PC-3 (cell line): ENCODE results near the gene EMP2. TPM values are rescaled to one million over a fixed set of nuclear protein-coding genes. Genes with fewer than 3 reads are reported as not detected.

Source experiments
- ATAC-seq: fragments of 200-7000 bp; cut with Tn5 transposase; 2 replicates; pipeline ENCODE4 v1.9.1; 2020; ENCODE audit warnings: mild to moderate bottlenecking, moderate library complexity
- BruUV-seq: library from RNA; stranded (reverse); fragments of 400-500 nt; replicated peaks from 2 replicates; lab custom pipeline; 2021; lab: Mats Ljungman, UMichigan
- CTCF ChIA-PET: fragments of 300-600 bp; sonication (Branson Sonifier 250); formaldehyde crosslinking; loops from one replicate; lab custom pipeline; 2022; ENCODE audit warnings: antibody characterized with exemption; lab: Charles Lee
- POLR2A ChIA-PET: fragments of 300-600 bp; sonication (Branson Sonifier 250); formaldehyde crosslinking; loops from one replicate; lab custom pipeline; 2022; ENCODE audit warnings: antibody characterized with exemption; ENCODE audit not compliant: unreplicated experiment; lab: Charles Lee
- DNase-seq: peaks from one replicate; pipeline ENCODE4 v3.0.0-alpha.2; 2015
- H2AFZ ChIP-seq: fragments of 300-600 bp; sonication (generic); 2 replicates; pipeline ENCODE4 v1.6.0; 2016; ENCODE audit warnings: antibody characterized with exemption, low read length
- H3F3A ChIP-seq: fragments of 300-600 bp; sonication (generic); one replicate; pipeline ENCODE4 v1.6.0; 2017; ENCODE audit warnings: antibody characterized with exemption, low read length, control low read depth, mild to moderate bottlenecking; ENCODE audit not compliant: unreplicated experiment
- H3K27ac ChIP-seq: fragments of 300-600 bp; sonication (generic); 2 replicates; pipeline ENCODE4 v1.5.1; 2016; ENCODE audit warnings: mild to moderate bottlenecking, low read length
- H3K27me3 ChIP-seq: fragments of 300-600 bp; sonication (generic); 2 replicates; pipeline ENCODE4 v1.6.1; 2016; ENCODE audit warnings: low read length, mixed read lengths
- H3K36me3 ChIP-seq: fragments of 300-600 bp; sonication (generic); 2 replicates; pipeline ENCODE4 v1.6.1; 2016; ENCODE audit warnings: low read depth, mixed run types, low read length, mixed read lengths
- H3K4me1 ChIP-seq: fragments of 300-600 bp; sonication (generic); 2 replicates; pipeline ENCODE4 v1.5.1; 2016; ENCODE audit warnings: low read length; ENCODE audit not compliant: insufficient read depth
- H3K4me2 ChIP-seq: fragments of 300-600 bp; sonication (generic); 2 replicates; pipeline ENCODE4 v1.6.0; 2016; ENCODE audit warnings: low read length
- H3K4me3 ChIP-seq: fragments of 300-600 bp; sonication (generic); 2 replicates; pipeline ENCODE4 v1.5.1; 2016; ENCODE audit warnings: mild to moderate bottlenecking, low read length, mixed read lengths
- H3K79me2 ChIP-seq: fragments of 300-600 bp; sonication (generic); 2 replicates; pipeline ENCODE4 v1.6.1; 2017; ENCODE audit warnings: low read length, mixed read lengths
- H3K9ac ChIP-seq: fragments of 300-600 bp; sonication (generic); 2 replicates; pipeline ENCODE4 v1.6.0; 2016; ENCODE audit warnings: mild to moderate bottlenecking, low read length
- H3K9me2 ChIP-seq: fragments of 300-600 bp; sonication (generic); replicated peaks from 2 replicates; pipeline ENCODE4 v1.6.1; 2016; ENCODE audit warnings: mixed run types, low read length, mixed read lengths
- H3K9me3 ChIP-seq: fragments of 300-600 bp; sonication (generic); 2 replicates; pipeline ENCODE4 v1.6.1; 2016; ENCODE audit warnings: low read length, mixed read lengths
- H4K20me1 ChIP-seq: fragments of 300-600 bp; sonication (generic); 2 replicates; pipeline ENCODE4 v1.6.1; 2016; ENCODE audit warnings: low read length, mixed read lengths
- CTCF ChIP-seq: fragments of 300-600 bp; sonication (generic); conservative IDR thresholded peaks from 2 replicates; pipeline ENCODE4 v1.5.1; 2017; ENCODE audit warnings: antibody characterized with exemption, low read depth, mild to moderate bottlenecking, low read length
- EZH2 ChIP-seq: fragments of 300-600 bp; sonication (generic); IDR thresholded peaks from one replicate; pipeline ENCODE4 v1.6.1; 2017; ENCODE audit warnings: antibody characterized with exemption, mild to moderate bottlenecking, low read length; ENCODE audit not compliant: unreplicated experiment
- EZH2phosphoT487 ChIP-seq: fragments of 300-600 bp; sonication (generic); IDR thresholded peaks from 2 replicates; pipeline ENCODE4 v1.6.1; 2018; ENCODE audit warnings: mild to moderate bottlenecking, antibody characterized with exemption, low read length, borderline replicate concordance
- intact Hi-C: fragments of 100-400 bp; cut with micrococcal nuclease; formaldehyde crosslinking; loops from 2 replicates; pipeline ENCODE4 v1.9.0; 2023
- total RNA-seq: library from RNA; depleted of rRNA; stranded (reverse); fragments of >200 nt; gene quantifications from 2 replicates; pipeline ENCODE4 v1.2.3, GENCODE V29; 2014

Gene EMP2
- total RNA-seq, 1 experiment from 2014 or later, result 38.7 TPM

- no peak overlapping the region for H3K4me3 ChIP-seq
- no peak overlapping the region for H2AFZ ChIP-seq
- H3F3A ChIP-seq, result no peaks in the 10 kb centered on the region
- POLR2A ChIA-PET, result no interaction called here
- H3K4me1 ChIP-seq, result no peaks in the 10 kb centered on the region
- no peaks in the 10 kb centered on the region for H3K36me3 ChIP-seq
- no peaks in the 10 kb centered on the region for H4K20me1 ChIP-seq
- intact Hi-C loops, result no loop called here
- no peaks in the 10 kb centered on the region for H3K79me2 ChIP-seq
- H3K27ac ChIP-seq, result no peak overlapping the region
- TF ChIP-seq CTCF (no peak), EZH2phosphoT487 (no peak), EZH2 (no peak)
- DNase-seq (no peak), ATAC-seq (no peak)
- H3K4me2 ChIP-seq, result no peak overlapping the region
- BruUV-seq, result no TSS peak
- no peaks in the 10 kb centered on the region for H3K9me3 ChIP-seq
- H3K9me2 ChIP-seq, result no peaks in the 10 kb centered on the region
- CTCF ChIA-PET, result no interaction called here
- H3K27me3 ChIP-seq, result no peaks in the 10 kb centered on the region
- no peak overlapping the region for H3K9ac ChIP-seq
These were observed 77.6 kb downstream of the EMP2 start for GRCh38 chr16:10502776-10503175.

GRCh38 chr16:10501016-10501607, 79.3 kb downstream of the EMP2 start:
- no peak overlapping the region for H2AFZ ChIP-seq
- no peak overlapping the region for H3K9ac ChIP-seq
- no peaks in the 10 kb centered on the region for H3K4me1 ChIP-seq
- TF ChIP-seq CTCF, result no peak
- TF ChIP-seq EZH2, result no peak
- no peak for TF ChIP-seq EZH2phosphoT487
- ATAC-seq, result no peak
- H3K9me3 ChIP-seq, result no peaks in the 10 kb centered on the region
- no peak overlapping the region for H3K4me2 ChIP-seq
- H3K27me3 ChIP-seq, result no peaks in the 10 kb centered on the region
- no peaks in the 10 kb centered on the region for H3F3A ChIP-seq
- H3K9me2 ChIP-seq, result no peaks in the 10 kb centered on the region
- no peaks in the 10 kb centered on the region for H4K20me1 ChIP-seq
- H3K4me3 ChIP-seq, result no peak overlapping the region
- no peaks in the 10 kb centered on the region for H3K79me2 ChIP-seq
- intact Hi-C loops, result no loop called here
- no TSS peak for BruUV-seq
- H3K36me3 ChIP-seq, result no peaks in the 10 kb centered on the region
- CTCF ChIA-PET, result no interaction called here
- no peak overlapping the region for H3K27ac ChIP-seq
- POLR2A ChIA-PET, result no interaction called here
- DNase-seq, result no peak

GRCh38 chr16:10500582-10500981, 79.8 kb downstream of the EMP2 start:
- no peak overlapping the region for H3K27ac ChIP-seq
- POLR2A ChIA-PET, result no interaction called here
- no peak overlapping the region for H3K4me2 ChIP-seq
- H3K27me3 ChIP-seq, result no peaks in the 10 kb centered on the region
- H4K20me1 ChIP-seq, result no peaks in the 10 kb centered on the region
- H3K4me1 ChIP-seq, result no peaks in the 10 kb centered on the region
- no peak overlapping the region for H2AFZ ChIP-seq
- ATAC-seq, result no peak
- H3K9ac ChIP-seq, result no peak overlapping the region
- no peaks in the 10 kb centered on the region for H3K36me3 ChIP-seq
- no peaks in the 10 kb centered on the region for H3K9me3 ChIP-seq
- intact Hi-C loops, result no loop called here
- TF ChIP-seq EZH2 (no peak), CTCF (no peak), EZH2phosphoT487 (no peak)
- CTCF ChIA-PET, result no interaction called here
- H3K4me3 ChIP-seq, result no peak overlapping the region
- H3K9me2 ChIP-seq, result no peaks in the 10 kb centered on the region
- no peaks in the 10 kb centered on the region for H3F3A ChIP-seq
- no TSS peak for BruUV-seq
- H3K79me2 ChIP-seq, result no peaks in the 10 kb centered on the region
- DNase-seq, result no peak
